ENCODE results near the gene HSDL2. TPM values are rescaled to one million over a fixed set of nuclear protein-coding genes. Genes with fewer than 3 reads are reported as not detected.

The HSDL2 gene
- total and polyA plus RNA-seq, 2 donors from 2014 or later, result 30.2 to 67.0 TPM

- peaks cover 0 to 3% (median 0%) of the 10 kb centered on the region in 3 donors for H3K9me3 ChIP-seq (ENCODE audit: control insufficient read depth in 2 of 3, insufficient read depth in 1 of 3, low read length in 3 of 3)
- H3K4me3 ChIP-seq (ENCODE audit: low read length in 3 of 3), result no peak overlapping the region
- H3K27me3 ChIP-seq (ENCODE audit: control insufficient read depth, insufficient read depth, low read length), result no peaks in the 10 kb centered on the region
- no peak overlapping the region for H3K27ac ChIP-seq (ENCODE audit: low read depth in 2 of 2, low read length in 2 of 2)
- no peak for TF ChIP-seq CTCF (IDR thresholded peaks at IDR 0.05; ENCODE audit: borderline replicate concordance, extremely low read depth, insufficient read depth)
- no peak overlapping the region for H3K9ac ChIP-seq (ENCODE audit: low read length in 3 of 3)
- no peaks in the 10 kb centered on the region for H3K36me3 ChIP-seq (ENCODE audit: control insufficient read depth in 2 of 3, insufficient read depth in 3 of 3, low read length in 3 of 3)
- intact Hi-C loops (cut with DNase I), result no loop called here
- DNase-seq, result no peak
- peaks cover 0 to 11% (median 2%) of the 10 kb centered on the region in 3 donors for H3K4me1 ChIP-seq (ENCODE audit: control insufficient read depth in 2 of 3, insufficient read depth in 2 of 3, low read depth in 1 of 3, low read length in 3 of 3)
- FAIRE-seq, result no peak
These were observed 17.0 kb downstream of the HSDL2 start for GRCh38 chr9:112396872-112397271.

- intact Hi-C loops (cut with DNase I), result no loop called here
- no peak overlapping the region for H3K9ac ChIP-seq (ENCODE audit: low read length in 3 of 3)
- no peak for TF ChIP-seq CTCF (IDR thresholded peaks at IDR 0.05; ENCODE audit: borderline replicate concordance, extremely low read depth, insufficient read depth)
- H3K36me3 ChIP-seq (ENCODE audit: control insufficient read depth in 2 of 3, insufficient read depth in 3 of 3, low read length in 3 of 3), result no peaks in the 10 kb centered on the region
- DNase-seq, result no peak
- H3K27me3 ChIP-seq (ENCODE audit: control insufficient read depth, insufficient read depth, low read length), result no peaks in the 10 kb centered on the region
- no peak for FAIRE-seq
- no peaks in the 10 kb centered on the region for H3K4me1 ChIP-seq (ENCODE audit: control insufficient read depth in 2 of 3, insufficient read depth in 2 of 3, low read depth in 1 of 3, low read length in 3 of 3)
- H3K27ac ChIP-seq (ENCODE audit: low read depth in 2 of 2, low read length in 2 of 2), result no peak overlapping the region
- H3K4me3 ChIP-seq (ENCODE audit: low read length in 3 of 3), result no peak overlapping the region
- peaks cover 0 to 3% (median 0%) of the 10 kb centered on the region in 3 donors for H3K9me3 ChIP-seq (ENCODE audit: control insufficient read depth in 2 of 3, insufficient read depth in 1 of 3, low read length in 3 of 3)
These were observed 21.4 kb downstream of the HSDL2 start for GRCh38 chr9:112401175-112401815.

GRCh38 chr9:112403614-112404201, 23.8 kb downstream of the HSDL2 start:
- Histone ChIP-seq H3K9me3 (ENCODE audit: control insufficient read depth in 2 of 3, insufficient read depth in 1 of 3, low read length in 3 of 3) (peaks cover 0 to 3% (median 0%) of the 10 kb centered on the region in 3 donors), H3K4me1 (ENCODE audit: control insufficient read depth in 2 of 3, insufficient read depth in 2 of 3, low read depth in 1 of 3, low read length in 3 of 3) (no peaks in the 10 kb centered on the region), H3K36me3 (ENCODE audit: control insufficient read depth in 2 of 3, insufficient read depth in 3 of 3, low read length in 3 of 3) (peaks cover 4 to 7% (median 5%) of the 10 kb centered on the region in 3 donors), H3K9ac (ENCODE audit: low read length in 3 of 3) (no peak overlapping the region), H3K27me3 (ENCODE audit: control insufficient read depth, insufficient read depth, low read length) (no peaks in the 10 kb centered on the region), H3K4me3 (ENCODE audit: low read length in 3 of 3) (no peak overlapping the region), H3K27ac (ENCODE audit: low read depth in 2 of 2, low read length in 2 of 2) (no peak overlapping the region)
- intact Hi-C loops (cut with DNase I), result no loop called here
- FAIRE-seq, result no peak
- DNase-seq, result no peak
- TF ChIP-seq CTCF (IDR thresholded peaks at IDR 0.05; ENCODE audit: borderline replicate concordance, extremely low read depth, insufficient read depth), result no peak

All from kidney (tissue), 14 donors.